PC-3 (cell line): ENCODE results near the gene KCNE5.
"Not testable (repeated sequence)": the region's sequence is repeated elsewhere in the genome, so short reads cannot be mapped to it uniquely, and the experiment has no call there.

ENCODE experiments used
- CTCF ChIP-seq: fragments of 300-600 bp; sonication (generic); conservative IDR thresholded peaks from 2 replicates; pipeline ENCODE4 v1.5.1; 2017; ENCODE audit warnings: antibody characterized with exemption, low read depth, mild to moderate bottlenecking, low read length
- EZH2 ChIP-seq: fragments of 300-600 bp; sonication (generic); IDR thresholded peaks from one replicate; pipeline ENCODE4 v1.6.1; 2017; ENCODE audit warnings: antibody characterized with exemption, mild to moderate bottlenecking, low read length; ENCODE audit not compliant: unreplicated experiment
- EZH2phosphoT487 ChIP-seq: fragments of 300-600 bp; sonication (generic); IDR thresholded peaks from 2 replicates; pipeline ENCODE4 v1.6.1; 2018; ENCODE audit warnings: mild to moderate bottlenecking, antibody characterized with exemption, low read length, borderline replicate concordance

DNA sequence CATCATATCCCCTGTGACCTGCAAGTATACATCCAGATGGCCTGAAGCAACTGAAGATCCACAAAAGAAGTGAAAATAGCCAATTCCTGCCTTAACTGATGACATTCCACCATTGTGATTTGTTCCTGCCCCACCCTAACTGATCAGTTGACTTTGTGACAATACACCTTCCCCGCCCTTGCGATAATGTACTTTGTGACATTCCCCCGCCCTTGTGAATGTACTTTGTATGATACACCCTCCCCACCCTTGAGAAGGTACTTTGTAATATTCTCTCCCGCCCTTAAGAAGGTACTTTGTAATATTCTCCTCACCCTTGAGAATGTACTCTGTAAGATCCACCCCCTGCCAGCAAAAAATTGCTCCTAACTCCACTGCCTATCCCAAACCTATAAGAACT is 48.9 kb downstream of the KCNE5 start:
- not testable (repeated sequence) for TF ChIP-seq CTCF, EZH2, EZH2phosphoT487
